ENCODE data around the gene GTF2H1. TPM values are rescaled to one million over a fixed set of nuclear protein-coding genes. Genes with fewer than 3 reads are reported as not detected.

The GTF2H1 gene
- total RNA-seq, 1 experiment from 2014 or later: 39.4 TPM

DNA sequence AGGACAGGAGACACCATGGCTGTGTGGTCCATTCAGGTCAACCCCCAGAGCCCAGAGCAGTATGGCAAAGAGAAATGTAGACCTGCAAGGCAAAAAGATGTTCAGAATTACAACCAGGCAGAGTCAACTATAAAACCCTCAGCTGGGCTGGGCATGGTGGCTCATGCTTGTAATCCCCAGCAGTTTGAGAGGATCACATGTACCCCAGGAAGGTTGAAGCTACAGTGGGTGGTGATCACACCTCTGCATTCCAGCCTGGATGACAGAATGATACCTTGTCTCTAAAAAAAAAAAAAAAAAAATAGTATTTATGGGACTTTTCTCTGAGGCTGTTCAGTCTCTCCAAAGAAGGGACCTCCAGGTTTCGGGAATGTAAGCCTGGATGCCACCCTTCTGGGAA, 53.6 kb downstream of the GTF2H1 start:
- H3K4me1 Mint-ChIP-seq: no peaks in the 10 kb centered on the region
- no peak overlapping the region for H4K5ac ChIP-seq (ENCODE audit: insufficient read length, low read depth, low read length)
- TF ChIP-seq, protein P1, sequence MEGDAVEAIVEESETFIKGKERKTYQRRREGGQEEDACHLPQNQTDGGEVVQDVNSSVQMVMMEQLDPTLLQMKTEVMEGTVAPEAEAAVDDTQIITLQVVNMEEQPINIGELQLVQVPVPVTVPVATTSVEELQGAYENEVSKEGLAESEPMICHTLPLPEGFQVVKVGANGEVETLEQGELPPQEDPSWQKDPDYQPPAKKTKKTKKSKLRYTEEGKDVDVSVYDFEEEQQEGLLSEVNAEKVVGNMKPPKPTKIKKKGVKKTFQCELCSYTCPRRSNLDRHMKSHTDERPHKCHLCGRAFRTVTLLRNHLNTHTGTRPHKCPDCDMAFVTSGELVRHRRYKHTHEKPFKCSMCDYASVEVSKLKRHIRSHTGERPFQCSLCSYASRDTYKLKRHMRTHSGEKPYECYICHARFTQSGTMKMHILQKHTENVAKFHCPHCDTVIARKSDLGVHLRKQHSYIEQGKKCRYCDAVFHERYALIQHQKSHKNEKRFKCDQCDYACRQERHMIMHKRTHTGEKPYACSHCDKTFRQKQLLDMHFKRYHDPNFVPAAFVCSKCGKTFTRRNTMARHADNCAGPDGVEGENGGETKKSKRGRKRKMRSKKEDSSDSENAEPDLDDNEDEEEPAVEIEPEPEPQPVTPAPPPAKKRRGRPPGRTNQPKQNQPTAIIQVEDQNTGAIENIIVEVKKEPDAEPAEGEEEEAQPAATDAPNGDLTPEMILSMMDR (conservative IDR thresholded peaks at IDR 0.05): no peak
- no peaks in the 10 kb centered on the region for H3K27me3 Mint-ChIP-seq (ENCODE audit: low read depth)
- H3K79me2 ChIP-seq (ENCODE audit: insufficient read depth, low read length): no peaks in the 10 kb centered on the region
- no peak overlapping the region for H3K14ac ChIP-seq (ENCODE audit: insufficient read depth, low read length)
- no CpG with 5 or more reads among the region's 1 CpG for WGBS (ENCODE audit: extremely low coverage, insufficient read length, low lambda C conversion rate)
- no peak overlapping the region for H2BK12ac ChIP-seq (ENCODE audit: insufficient read length, low read depth, low read length)
- no peaks in the 10 kb centered on the region for H3K79me1 ChIP-seq (ENCODE audit: insufficient read depth, low read depth, low read length, poor library complexity, severe bottlenecking)
- no peak overlapping the region for H3K4me2 ChIP-seq (ENCODE audit: insufficient read depth, insufficient read length, low read length)
- no peak overlapping the region for H2AK5ac ChIP-seq (ENCODE audit: insufficient read length, low read length)
- H3K9me3 ChIP-seq (ENCODE audit: control insufficient read depth, low read depth, low read length): no peaks in the 10 kb centered on the region
- no peak overlapping the region for H3K56ac ChIP-seq (ENCODE audit: insufficient read length, low read depth, low read length)
- no peak overlapping the region for H2BK120ac ChIP-seq (ENCODE audit: low read depth, low read length, poor library complexity, severe bottlenecking)
- H3T11ph ChIP-seq (ENCODE audit: low read length): no peak overlapping the region
- H4K20me1 ChIP-seq (ENCODE audit: control insufficient read depth, insufficient read depth, insufficient read length): no peaks in the 10 kb centered on the region
- H3K4me3 Mint-ChIP-seq: no peak overlapping the region
- H3K18ac ChIP-seq (ENCODE audit: insufficient read length, low read depth, low read length): no peak overlapping the region
- no peak overlapping the region for H3K23ac ChIP-seq (ENCODE audit: insufficient read length, low read depth, low read length)
- H4K91ac ChIP-seq (ENCODE audit: insufficient read length, low read depth, low read length): no peak overlapping the region
- no peaks in the 10 kb centered on the region for H3K9me3 Mint-ChIP-seq
- no peaks in the 10 kb centered on the region for H3K27me3 ChIP-seq (ENCODE audit: insufficient read depth, low read length)
- H3K27ac ChIP-seq (ENCODE audit: insufficient read length, low read depth, low read length): no peak overlapping the region
- no peak overlapping the region for H4K8ac ChIP-seq (replicated peaks; ENCODE audit: insufficient read length, low read depth, low read length)
- no peak overlapping the region for H3K4ac ChIP-seq (ENCODE audit: low read depth, low read length)
- no peak overlapping the region for H3K9ac ChIP-seq (ENCODE audit: extremely low read depth, insufficient read length, low read length)
- DNase-seq: no peak
- no peak overlapping the region for H2BK20ac ChIP-seq (ENCODE audit: low read depth, low read length, poor library complexity, severe bottlenecking)
- no peak overlapping the region for H2AFZ ChIP-seq (ENCODE audit: low read length)
- H2BK15ac ChIP-seq (ENCODE audit: low read depth, low read length): no peak overlapping the region
- no peak overlapping the region for H2BK5ac ChIP-seq (ENCODE audit: insufficient read length, low read length)
- H3K27ac Mint-ChIP-seq: no peak overlapping the region
- no peaks in the 10 kb centered on the region for H3K23me2 ChIP-seq (ENCODE audit: insufficient read length, low read depth, low read length, poor library complexity, severe bottlenecking)
- no peaks in the 10 kb centered on the region for H3K4me1 ChIP-seq (ENCODE audit: insufficient read depth, low read length)
- no peaks in the 10 kb centered on the region for H3K36me3 Mint-ChIP-seq (ENCODE audit: insufficient read depth in 1 of 3, low read depth in 3 of 3)

All from H9 (cell line).